Vagina (tissue), 2 donors: ENCODE data around the gene HNRNPAB.

Experiments used
- CTCF ChIP-seq, 3 experiments: fragments of 450-650 bp in 2 of 3; fragments of 200-600 bp in 1 of 3; sonication (generic) in 1 of 3; IDR thresholded peaks; one replicate each; pipeline ENCODE4 v1.5.1; 2017 to 2019; ENCODE audit warnings: antibody characterized with exemption in 3 of 3, mild to moderate bottlenecking in 2 of 3, moderate library complexity in 2 of 3
- POLR2A ChIP-seq, 2 donors: fragments of 450-650 bp; IDR thresholded peaks; one replicate each; pipeline ENCODE4 v1.6.1; 2017; ENCODE audit warnings: antibody characterized with exemption in 2 of 2, mild to moderate bottlenecking in 2 of 2, moderate library complexity in 2 of 2

DNA sequence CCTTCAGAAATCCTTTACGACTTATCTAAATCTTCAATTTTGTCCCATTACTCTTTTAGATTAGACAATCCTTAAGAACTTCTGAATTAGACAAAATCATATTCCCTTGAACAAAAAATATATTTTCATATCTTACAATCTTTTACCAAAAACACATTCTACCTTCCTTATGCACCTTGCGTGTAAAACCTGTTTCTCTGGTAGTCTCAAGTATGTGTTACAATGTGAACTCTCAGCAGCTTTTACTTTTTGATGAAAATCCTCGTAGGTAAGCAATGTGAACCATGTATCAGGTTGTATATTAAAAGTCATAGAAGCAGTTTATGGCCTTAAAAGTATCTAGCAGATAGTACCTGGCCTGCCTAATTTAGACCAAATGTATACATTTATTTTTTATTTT lies 29.9 kb upstream of the HNRNPAB start:
- TF ChIP-seq CTCF (IDR thresholded peaks at IDR 0.05): no peak
- TF ChIP-seq POLR2A (IDR thresholded peaks at IDR 0.05): no peak
